Measurements from ENCODE around the gene OTOG.

The OTOG gene

DNA sequence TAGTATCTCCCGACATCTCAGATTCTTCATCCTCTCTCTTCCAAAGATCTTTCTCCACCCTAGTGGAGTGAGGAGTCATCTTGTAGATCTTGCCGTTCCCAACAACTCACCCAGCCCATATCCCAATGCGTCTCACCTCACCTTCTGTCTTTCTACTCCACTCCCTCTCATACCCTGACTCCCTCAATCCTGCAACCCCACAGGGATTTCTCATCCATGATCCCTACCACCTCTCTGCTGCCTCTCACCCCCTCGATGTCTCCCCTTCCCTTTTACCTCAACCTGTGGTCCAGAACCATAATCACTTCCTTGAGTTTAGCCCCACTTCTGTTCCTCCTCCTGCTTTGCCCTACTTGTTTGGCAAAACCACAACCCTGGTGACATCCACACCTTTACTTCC is 41.7 kb downstream of the OTOG start:
- no peak for DNase-seq

DNA sequence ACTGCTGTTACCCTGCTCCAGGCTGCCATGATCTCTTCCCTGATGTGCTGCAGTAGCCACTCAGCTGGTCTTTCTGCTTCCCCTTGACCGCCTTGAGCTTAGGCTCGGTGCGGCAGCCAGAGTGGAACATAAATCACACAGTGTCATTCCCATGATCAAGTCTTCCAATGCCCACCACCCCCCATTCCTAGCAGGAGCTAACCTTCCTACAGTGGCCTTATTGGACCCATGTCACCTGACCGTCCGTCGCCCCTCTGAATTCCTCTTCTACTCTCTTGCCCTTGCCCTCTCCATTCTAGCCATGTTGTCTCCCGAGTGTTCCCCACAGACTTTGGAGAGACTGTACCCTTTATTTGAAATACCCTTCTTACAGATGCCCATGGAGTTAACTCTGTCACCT is 43.4 kb downstream of the OTOG start:
- no peak for DNase-seq

DNA sequence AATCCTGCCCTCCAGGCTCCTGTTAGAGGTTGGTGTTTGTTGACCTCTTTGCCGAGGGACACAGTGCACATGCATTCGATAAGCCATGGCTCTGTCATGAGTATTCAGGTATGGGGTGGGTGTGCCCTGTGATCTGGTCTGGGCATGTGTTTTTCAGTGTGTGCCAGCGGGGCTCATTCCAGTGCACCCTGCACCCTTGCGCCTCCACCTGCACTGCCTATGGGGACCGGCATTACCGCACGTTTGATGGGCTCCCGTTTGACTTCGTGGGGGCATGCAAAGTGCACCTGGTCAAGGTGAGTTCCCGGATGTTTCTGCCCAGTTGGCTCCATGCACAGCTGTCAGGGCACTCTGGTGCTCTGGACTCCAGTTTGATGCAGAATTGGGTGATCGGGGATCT is 44.2 kb downstream of the OTOG start:
- DNase-seq = no peak

GRCh38 chr11:17593466-17594245 is 46.6 kb downstream of the OTOG start:
- DNase-seq = no peak

DNA sequence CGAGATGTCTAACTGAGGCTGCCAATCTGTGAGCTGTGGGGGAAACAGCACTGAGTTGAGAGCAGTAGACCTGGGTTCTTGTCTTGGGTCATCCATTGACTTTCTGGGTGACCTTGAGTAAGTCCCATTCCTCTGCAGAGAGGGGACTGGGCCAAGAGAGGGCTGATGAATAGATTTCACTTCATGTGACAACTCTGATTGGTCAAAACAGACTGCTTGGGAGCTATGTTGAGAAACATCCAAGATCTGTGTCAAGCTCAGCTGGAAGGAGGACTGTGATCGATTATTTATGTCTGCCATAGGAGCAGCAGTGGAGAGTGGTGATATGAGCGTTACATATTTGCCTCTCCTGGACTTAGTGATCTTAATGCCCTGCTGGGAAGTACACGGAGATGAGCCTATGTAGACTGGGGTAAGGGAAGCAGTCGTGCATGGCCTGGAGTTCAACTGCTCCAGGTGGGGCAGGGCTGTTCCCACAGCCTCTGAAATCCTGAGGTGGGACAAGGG is 47.7 kb downstream of the OTOG start:
- no peak for DNase-seq

DNA sequence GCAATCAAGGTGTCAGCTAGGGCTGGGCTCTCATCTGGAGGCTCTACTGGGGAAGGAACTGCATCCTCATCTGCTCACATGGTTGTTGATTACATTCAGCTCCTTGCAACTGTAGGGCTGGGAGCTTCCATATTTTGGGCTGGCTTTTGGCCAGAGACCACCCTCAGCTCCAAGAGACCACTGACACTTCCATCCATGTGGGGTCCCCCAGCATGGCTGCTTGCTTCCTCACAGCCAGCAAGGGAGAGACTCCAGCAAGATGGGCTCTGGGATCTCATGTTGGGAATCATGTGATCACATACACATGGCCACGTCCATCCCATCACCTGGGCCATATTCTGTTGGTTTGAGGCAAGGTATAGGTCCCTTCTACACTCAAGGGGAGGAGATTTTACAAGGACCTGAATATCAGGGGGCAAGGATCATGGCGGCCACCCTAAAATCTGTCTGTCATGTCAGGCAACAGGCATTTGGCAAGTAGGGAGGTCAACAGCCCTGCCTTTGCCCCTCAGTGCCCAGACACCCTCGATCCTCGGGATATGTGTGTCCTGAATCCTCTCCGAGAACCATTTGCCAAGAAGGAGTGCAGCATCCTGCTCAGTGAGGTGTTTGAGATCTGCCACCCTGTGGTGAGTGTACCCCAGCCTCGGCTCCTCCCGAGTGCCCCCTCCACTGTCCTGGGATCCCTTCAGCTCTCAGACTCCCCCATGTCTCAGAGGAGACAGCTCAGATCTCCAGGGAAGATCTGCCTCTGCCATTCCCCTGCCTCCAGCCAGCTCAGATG is 48.7 kb downstream of the OTOG start:
- DNase-seq = no peak

GRCh38 chr11:17596310-17596669 is 49.2 kb downstream of the OTOG start:
- no peak for DNase-seq

DNA sequence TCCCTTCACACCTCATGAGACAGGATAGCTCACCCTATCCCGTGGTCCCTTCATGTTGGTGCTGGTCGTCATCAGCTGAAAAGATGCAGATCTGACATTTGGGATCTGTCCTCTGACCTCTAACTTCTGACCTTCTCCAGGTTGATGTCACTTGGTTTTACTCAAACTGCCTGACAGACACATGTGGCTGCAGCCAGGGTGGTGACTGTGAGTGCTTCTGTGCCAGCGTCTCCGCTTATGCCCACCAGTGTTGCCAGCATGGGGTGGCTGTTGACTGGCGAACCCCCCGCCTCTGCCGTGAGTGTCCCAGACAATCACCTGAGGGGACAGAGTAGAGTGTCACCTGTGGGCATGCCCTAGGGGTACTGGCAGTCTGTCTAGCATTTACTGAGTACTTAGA is 49.7 kb downstream of the OTOG start:
- DNase-seq = no peak

- DNase-seq = no peak
These were observed 50.7 kb downstream of the OTOG start for GRCh38 chr11:17597770-17598169.

DNA sequence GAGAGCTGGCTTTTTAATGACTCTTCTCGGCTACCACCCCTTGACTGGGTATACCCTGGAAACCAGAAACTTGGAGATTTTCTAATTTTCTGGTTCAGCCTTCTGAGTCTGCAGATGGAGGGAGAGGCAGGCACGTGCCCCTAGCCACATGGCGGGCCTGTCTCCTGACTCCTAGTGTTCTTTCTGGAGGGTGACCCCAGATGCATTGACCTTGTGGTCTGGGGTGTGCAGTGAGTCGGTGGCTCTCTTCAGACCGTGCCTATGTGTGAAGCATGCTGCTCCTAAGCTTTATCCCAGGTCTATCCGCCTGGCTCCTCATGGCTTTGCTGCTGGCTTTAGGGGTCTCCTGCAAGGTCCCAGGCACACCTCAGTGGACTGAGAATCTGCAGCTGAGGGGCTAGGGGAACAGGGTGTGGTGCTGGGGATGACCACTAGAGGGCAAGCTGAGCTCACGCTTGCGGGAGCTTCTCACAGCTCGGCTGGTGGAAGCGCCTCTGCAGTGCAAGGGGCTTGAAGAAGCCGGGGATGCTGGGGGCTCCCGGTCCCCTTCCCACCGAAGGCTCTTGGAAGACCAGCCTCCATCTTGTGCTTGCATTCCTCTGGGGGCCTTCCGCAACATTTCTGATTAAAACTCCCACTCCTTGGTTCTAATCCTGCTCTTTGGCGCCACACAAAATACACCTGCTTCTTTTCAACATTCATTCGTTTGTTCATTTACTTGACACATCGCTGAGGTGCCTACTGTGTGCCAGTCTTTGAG is 51.8 kb downstream of the OTOG start:
- peak; percentile 71 for DNase-seq

GRCh38 chr11:17599460-17599925 is 52.4 kb downstream of the OTOG start:
- no peak for DNase-seq

DNA sequence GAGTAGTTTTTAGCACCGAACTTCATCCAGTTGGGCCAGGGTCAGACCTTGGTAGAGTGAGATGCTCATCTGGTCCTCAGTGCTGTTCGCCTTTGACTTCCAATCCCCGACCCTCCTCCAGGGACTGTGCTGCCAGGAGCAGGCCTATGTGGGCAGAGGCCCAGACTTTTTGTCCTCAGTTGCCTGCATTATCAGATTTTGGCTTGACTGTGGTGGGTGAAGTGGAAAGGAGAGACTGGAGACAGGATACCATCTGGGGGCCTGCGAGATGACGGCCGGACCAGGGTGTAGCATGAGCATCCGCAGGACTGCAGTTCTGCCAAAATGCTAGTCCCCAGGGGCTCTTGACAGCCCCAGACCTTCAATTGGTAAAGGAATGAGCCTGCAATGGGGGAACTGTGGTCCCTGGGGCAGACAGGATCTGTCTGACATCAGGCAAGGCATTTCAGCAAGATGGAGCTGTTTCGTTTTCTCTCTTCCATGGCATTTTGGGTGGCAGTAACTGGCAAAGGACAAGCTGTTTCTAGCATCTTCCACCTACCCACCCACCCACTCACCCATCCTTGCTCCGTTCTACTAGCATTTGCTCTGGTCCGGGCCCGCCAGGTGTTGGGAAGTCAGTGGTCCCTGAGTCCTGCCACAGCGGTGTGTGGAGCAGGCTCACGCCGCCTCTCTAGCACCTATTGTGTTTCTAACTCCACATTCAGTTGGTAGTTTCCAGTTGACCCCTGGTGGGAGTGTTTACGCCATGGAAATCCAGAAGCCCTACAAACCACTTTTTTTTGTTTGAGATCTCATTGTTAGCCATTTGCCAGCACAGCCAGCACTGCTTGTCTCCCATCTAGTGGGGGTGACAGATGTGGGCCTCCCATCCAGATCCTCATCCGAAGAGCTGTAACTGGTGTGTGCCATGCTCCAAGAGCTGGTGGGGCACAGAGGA is 53.5 kb downstream of the OTOG start:
- DNase-seq = no peak

GRCh38 chr11:17601256-17601671 is 54.2 kb downstream of the OTOG start:
- DNase-seq = no peak

GRCh38 chr11:17601676-17602075 is 54.6 kb downstream of the OTOG start:
- no peak for DNase-seq

- no peak for DNase-seq
These were observed 55.3 kb downstream of the OTOG start for GRCh38 chr11:17602105-17603001.

- DNase-seq = no peak
These were observed 56.2 kb downstream of the OTOG start for GRCh38 chr11:17603056-17603825.

DNA sequence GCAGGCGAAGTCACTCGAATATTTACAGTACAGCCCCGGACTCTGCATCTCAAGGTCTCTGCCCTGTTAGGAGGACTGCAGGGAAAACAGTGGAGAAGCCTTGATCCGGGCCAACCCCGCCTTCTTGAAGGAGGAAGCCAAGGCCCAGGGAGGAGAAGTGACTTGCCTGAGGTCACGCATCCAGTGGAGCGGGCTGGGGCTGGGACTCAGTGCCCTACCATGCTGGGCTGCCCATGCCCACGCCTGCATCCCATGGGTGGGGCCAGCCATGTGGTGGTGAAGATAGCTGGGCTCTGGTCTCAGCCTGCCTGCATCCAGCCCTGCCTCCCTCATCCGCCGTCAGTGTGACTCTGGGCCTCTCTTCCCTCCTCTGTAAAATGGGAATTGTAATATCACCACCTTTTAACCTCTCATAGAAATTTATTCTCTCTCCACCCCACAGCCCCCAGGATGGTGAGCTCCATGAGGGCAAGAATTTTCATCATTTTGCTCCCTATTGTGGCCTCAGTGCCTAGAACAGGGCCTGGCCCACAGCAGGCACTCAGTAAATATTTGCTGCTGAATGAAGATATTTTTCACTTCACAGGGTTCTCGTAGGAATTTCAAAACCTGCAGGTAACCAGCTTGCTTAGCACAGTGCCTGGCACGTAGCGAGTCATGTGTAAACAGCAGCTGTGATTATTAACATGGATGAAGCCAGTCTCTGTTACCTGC is 57.3 kb downstream of the OTOG start:
- DNase-seq = no peak

DNA sequence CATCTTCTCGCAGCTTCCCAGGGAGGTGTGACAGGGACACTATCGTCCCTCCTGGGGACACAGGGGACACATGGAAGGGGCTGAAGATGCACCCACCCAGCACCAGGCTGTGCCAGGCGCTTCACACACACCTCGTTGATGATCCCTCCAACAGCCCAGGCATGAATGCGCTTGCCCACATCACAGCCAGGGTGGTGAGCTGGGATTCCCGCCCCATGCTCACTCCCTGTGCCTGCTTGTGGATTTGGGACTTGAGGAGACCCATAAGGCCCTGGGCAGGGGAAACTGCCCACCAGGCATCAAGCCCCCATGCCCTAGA is 57.8 kb downstream of the OTOG start:
- no peak for DNase-seq

DNA sequence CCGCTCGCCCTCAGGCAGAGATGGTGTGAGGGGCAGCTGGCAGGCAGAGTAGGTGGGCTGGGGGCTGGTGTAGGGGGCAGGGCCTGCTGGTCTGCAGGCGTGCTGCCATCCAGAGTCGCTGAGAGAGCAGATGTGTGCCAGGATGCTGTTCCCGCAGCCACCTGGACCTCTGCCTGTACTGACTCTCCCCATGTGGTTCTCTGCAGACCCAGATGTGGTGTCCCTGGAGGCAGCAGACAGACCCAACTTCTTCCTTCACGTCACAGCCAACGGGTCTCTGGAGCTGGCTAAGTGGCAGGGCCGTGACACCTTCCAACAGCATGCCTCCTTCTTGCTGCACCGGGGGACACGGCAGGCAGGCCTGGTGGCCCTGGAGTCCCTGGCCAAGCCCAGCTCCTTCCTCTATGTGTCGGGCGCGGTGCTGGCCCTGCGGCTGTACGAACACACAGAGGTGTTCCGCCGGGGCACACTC is 58.6 kb downstream of the OTOG start:
- no peak for DNase-seq
